BLaER1 treated with 17β-estradiol and CSF1 and Interleukin-3, amounts not matched to agents 10 nM and 100 nM (cell line): Measurements from ENCODE around the gene ANO2.

ENCODE experiments used
- H3K27ac ChIP-seq, 11 experiments: shearing (Covaris generic); formaldehyde crosslinking; 2 replicates each; pipeline ENCODE4 v1.8.1; 2022
- H3K27me3 ChIP-seq, 11 experiments: shearing (Covaris generic); formaldehyde crosslinking; 2 replicates each; pipeline ENCODE4 v1.8.1; 2022
- H3K36me3 ChIP-seq, 11 experiments: shearing (Covaris generic); formaldehyde crosslinking; 2 replicates each; pipeline ENCODE4 v1.8.1; 2022
- H3K4me1 ChIP-seq, 10 experiments: shearing (Covaris generic); formaldehyde crosslinking; 2 replicates each; pipeline ENCODE4 v1.8.1; 2022
- H3K4me2 ChIP-seq, 11 experiments: shearing (Covaris generic); formaldehyde crosslinking; 2 replicates each; pipeline ENCODE4 v1.8.1; 2022
- H3K4me3 ChIP-seq, 10 experiments: shearing (Covaris generic); formaldehyde crosslinking; 2 replicates each; pipeline ENCODE4 v1.8.1; 2022
- H3K9ac ChIP-seq, 11 experiments: shearing (Covaris generic); formaldehyde crosslinking; 2 replicates each; pipeline ENCODE4 v1.8.1; 2022
- H3K9me3 ChIP-seq, 11 experiments: shearing (Covaris generic); formaldehyde crosslinking; replicated peaks in 1 of 11; 2 replicates each; pipeline ENCODE4 v1.8.1; 2022
- H4K20me1 ChIP-seq, 11 experiments: shearing (Covaris generic); formaldehyde crosslinking; 2 replicates each; pipeline ENCODE4 v1.8.1; 2022
- Cebpa-rat ChIP-seq, 11 experiments: shearing (Covaris generic); IDR thresholded peaks; 2 replicates each; pipeline ENCODE4 v1.8.1; 2022

The ANO2 gene

GRCh38 chr12:5976711-5977110, 31.7 kb upstream of the ANO2 start:
- no peak overlapping the region for H3K4me3 ChIP-seq
- peaks cover 0 to 10% (median 3%) of the 10 kb centered on the region in 10 experiments; a peak in 7 of 20 replicates for H3K4me1 ChIP-seq
- no peaks in the 10 kb centered on the region for H3K36me3 ChIP-seq
- H3K4me2 ChIP-seq = no peak overlapping the region
- no peak for TF ChIP-seq Cebpa-rat (IDR thresholded peaks at IDR 0.05)
- no peaks in the 10 kb centered on the region for H3K27me3 ChIP-seq
- H3K9ac ChIP-seq = no peak overlapping the region
- no peaks in the 10 kb centered on the region for H4K20me1 ChIP-seq
- H3K27ac ChIP-seq = no peak overlapping the region
- peaks cover 0 to 10% (median 5%) of the 10 kb centered on the region in 11 experiments; a peak in 6 of 22 replicates for H3K9me3 ChIP-seq

- Histone ChIP-seq H3K27ac (no peak overlapping the region), H3K36me3 (no peaks in the 10 kb centered on the region), H3K4me2 (no peak overlapping the region), H3K4me3 (no peak overlapping the region), H3K4me1 (peaks cover 0 to 10% (median 3%) of the 10 kb centered on the region in 10 experiments; a peak in 7 of 20 replicates), H3K9me3 (peaks cover 0 to 10% (median 5%) of the 10 kb centered on the region in 11 experiments; a peak in 6 of 22 replicates), H4K20me1 (no peaks in the 10 kb centered on the region), H3K27me3 (no peaks in the 10 kb centered on the region), H3K9ac (no peak overlapping the region)
- no peak for TF ChIP-seq Cebpa-rat (IDR thresholded peaks at IDR 0.05)
Observed at GRCh38 chr12:5976196-5976595, 31.1 kb upstream of the ANO2 start.

GRCh38 chr12:5973461-5974115, 28.5 kb upstream of the ANO2 start:
- Histone ChIP-seq H3K4me2 (peak overlapping the region in 5 of 11 experiments; percentile 13 to 26 (median 19); a peak in 7 of 22 replicates), H3K4me3 (no peak overlapping the region), H3K36me3 (no peaks in the 10 kb centered on the region), H4K20me1 (no peaks in the 10 kb centered on the region), H3K4me1 (peaks cover 0 to 10% (median 3%) of the 10 kb centered on the region in 10 experiments; a peak in 7 of 20 replicates), H3K27ac (no peak overlapping the region), H3K27me3 (no peaks in the 10 kb centered on the region), H3K9ac (no peak overlapping the region), H3K9me3 (0 out of 22 replicates have a peak, but pooled peaks cover 0 to under 1% (median 0%) of the 10 kb centered on the region in 11 experiments)
- no peak for TF ChIP-seq Cebpa-rat (IDR thresholded peaks at IDR 0.05)

GRCh38 chr12:5972387-5972786, 27.3 kb upstream of the ANO2 start:
- H3K9me3 ChIP-seq = no peaks in the 10 kb centered on the region
- H3K27me3 ChIP-seq = no peaks in the 10 kb centered on the region
- H3K9ac ChIP-seq = no peak overlapping the region
- no peak overlapping the region for H3K27ac ChIP-seq
- H3K4me2 ChIP-seq = no peak overlapping the region
- H3K4me3 ChIP-seq = no peak overlapping the region
- no peak for TF ChIP-seq Cebpa-rat (IDR thresholded peaks at IDR 0.05)
- H3K4me1 ChIP-seq = peaks cover 0 to 10% (median 3%) of the 10 kb centered on the region in 10 experiments; a peak in 7 of 20 replicates
- no peaks in the 10 kb centered on the region for H4K20me1 ChIP-seq
- H3K36me3 ChIP-seq = no peaks in the 10 kb centered on the region

- no peak overlapping the region for H3K9ac ChIP-seq
- H3K4me1 ChIP-seq = peaks cover 0 to 10% (median 3%) of the 10 kb centered on the region in 10 experiments; a peak in 7 of 20 replicates
Observed at GRCh38 chr12:5971194-5971850, 26.3 kb upstream of the ANO2 start.

GRCh38 chr12:5969974-5970690, 25.1 kb upstream of the ANO2 start:
- Histone ChIP-seq H3K36me3 (no peaks in the 10 kb centered on the region), H3K27ac (no peak overlapping the region), H3K9me3 (no peaks in the 10 kb centered on the region), H3K27me3 (no peaks in the 10 kb centered on the region), H3K4me1 (peaks cover 0 to 10% (median 4%) of the 10 kb centered on the region in 10 experiments; a peak in 8 of 20 replicates), H4K20me1 (no peaks in the 10 kb centered on the region), H3K9ac (no peak overlapping the region), H3K4me3 (no peak overlapping the region), H3K4me2 (no peak overlapping the region)
- TF ChIP-seq Cebpa-rat (IDR thresholded peaks at IDR 0.05) = no peak

More at GRCh38 chr12:5971194-5971850, 26.3 kb upstream of the ANO2 start:
- H3K4me3 ChIP-seq = no peak overlapping the region
- no peak overlapping the region for H3K27ac ChIP-seq
- no peaks in the 10 kb centered on the region for H3K9me3 ChIP-seq
- H3K36me3 ChIP-seq = no peaks in the 10 kb centered on the region
- TF ChIP-seq Cebpa-rat (IDR thresholded peaks at IDR 0.05) = no peak
- no peaks in the 10 kb centered on the region for H4K20me1 ChIP-seq
- H3K27me3 ChIP-seq = no peaks in the 10 kb centered on the region
- no peak overlapping the region for H3K4me2 ChIP-seq

DNA sequence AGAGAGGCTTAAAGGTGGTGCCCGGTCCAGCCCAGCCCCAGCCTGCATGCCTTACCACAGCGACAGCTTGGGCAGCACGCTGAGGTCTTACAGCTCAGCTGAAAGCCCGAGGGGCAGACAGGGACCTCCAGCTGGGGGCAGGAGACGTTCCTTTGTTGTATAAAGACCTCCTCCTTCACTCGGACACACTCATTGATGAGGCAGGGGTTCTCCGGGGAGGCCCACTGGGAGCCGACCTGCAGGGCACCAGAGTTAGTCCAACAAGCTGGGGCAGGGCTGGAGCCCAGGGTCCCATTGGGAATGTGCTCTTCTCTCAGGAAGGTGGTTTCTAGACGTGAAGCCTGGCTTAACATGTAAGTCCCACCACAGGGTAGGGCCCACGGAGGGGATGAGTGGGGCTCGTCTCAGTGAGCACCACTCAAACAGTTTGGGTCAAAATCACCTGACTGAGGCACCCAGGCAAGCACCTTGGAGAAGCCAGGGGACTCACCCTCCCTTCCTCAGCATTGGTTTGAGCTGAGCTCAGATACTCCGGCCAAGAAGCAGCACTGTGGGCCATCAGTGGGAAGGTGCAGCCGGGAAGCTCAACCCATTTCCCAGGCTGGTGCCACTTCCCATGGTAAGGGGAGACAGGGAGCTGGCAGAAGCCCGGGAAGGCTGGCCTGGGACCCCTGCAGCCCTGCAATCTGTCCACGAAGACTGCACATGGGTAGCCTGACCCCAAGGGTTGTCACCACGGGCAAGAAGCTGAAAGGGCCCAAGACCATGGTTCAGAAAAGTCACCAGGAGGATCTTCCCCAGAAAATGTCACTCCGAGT, 24.3 kb upstream of the ANO2 start:
- Histone ChIP-seq H3K9me3 (no peaks in the 10 kb centered on the region), H3K36me3 (no peaks in the 10 kb centered on the region), H3K4me3 (no peak overlapping the region), H3K27ac (no peak overlapping the region), H4K20me1 (no peaks in the 10 kb centered on the region), H3K9ac (no peak overlapping the region), H3K27me3 (no peaks in the 10 kb centered on the region), H3K4me2 (no peak overlapping the region), H3K4me1 (peaks cover 0 to 10% (median 7%) of the 10 kb centered on the region in 10 experiments; a peak in 10 of 20 replicates)
- TF ChIP-seq Cebpa-rat (IDR thresholded peaks at IDR 0.05) = no peak

DNA sequence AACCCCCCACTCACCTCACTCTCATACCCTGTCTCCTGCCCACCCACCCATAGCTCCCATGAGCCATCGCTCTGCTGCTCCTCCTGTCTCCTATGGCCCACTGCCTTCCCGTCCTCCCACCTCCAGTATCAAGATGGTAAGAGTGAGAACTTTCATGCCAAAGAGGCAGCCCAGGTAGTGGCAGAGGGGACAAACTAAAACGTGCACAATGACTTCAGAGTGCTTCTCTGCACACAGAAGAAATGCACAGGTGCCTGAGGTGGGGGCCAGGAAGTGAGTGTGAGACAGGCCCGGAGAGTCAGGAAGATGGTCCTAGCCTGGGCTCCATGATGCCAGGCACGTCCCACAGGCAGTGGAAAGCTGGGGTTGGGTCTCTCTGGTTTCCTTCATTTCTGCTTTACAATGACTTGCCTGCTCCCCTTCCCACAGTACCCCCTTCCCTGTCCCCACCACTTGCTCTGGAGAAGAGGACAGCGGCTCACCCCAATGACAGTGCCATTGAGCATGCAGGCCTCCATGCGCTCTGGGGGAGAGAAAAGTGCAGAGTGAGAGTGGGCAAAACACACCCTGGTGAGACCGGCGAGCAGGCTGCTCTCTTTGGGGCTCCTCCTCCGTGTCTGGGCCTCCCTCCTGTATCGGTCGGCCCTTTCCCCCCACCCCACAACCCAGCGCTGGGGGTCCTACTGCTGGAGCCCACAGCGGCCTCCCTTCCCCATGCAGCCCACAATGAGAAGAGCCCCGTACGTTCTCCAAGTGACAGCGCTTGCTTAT, 22.8 kb upstream of the ANO2 start:
- H3K4me3 ChIP-seq = no peak overlapping the region
- H3K9ac ChIP-seq = no peak overlapping the region
- H3K36me3 ChIP-seq = no peaks in the 10 kb centered on the region
- no peak overlapping the region for H3K4me2 ChIP-seq
- no peak overlapping the region for H3K27ac ChIP-seq
- peaks cover 0 to 10% (median 0%) of the 10 kb centered on the region in 10 experiments; a peak in 5 of 20 replicates for H3K4me1 ChIP-seq
- no peaks in the 10 kb centered on the region for H3K9me3 ChIP-seq
- no peaks in the 10 kb centered on the region for H4K20me1 ChIP-seq
- H3K27me3 ChIP-seq = no peaks in the 10 kb centered on the region
- TF ChIP-seq Cebpa-rat (IDR thresholded peaks at IDR 0.05) = no peak
